HG02571 (cell line): ENCODE data around the gene PTPRN2.
A peak's percentile ranks its signal among the peaks of the same experiment; 100 is the strongest.
"Not testable (repeated sequence)": the region's sequence is repeated elsewhere in the genome, so short reads cannot be mapped to it uniquely, and the experiment has no call there.

Experiments
- ATAC-seq: cut with Tn5 transposase; IDR thresholded peaks from one replicate; pipeline ENCODE4 v1.9.1; 2021; ENCODE audit warnings: mild to moderate bottlenecking, moderate library complexity; ENCODE audit not compliant: unreplicated experiment

The PTPRN2 gene

DNA sequence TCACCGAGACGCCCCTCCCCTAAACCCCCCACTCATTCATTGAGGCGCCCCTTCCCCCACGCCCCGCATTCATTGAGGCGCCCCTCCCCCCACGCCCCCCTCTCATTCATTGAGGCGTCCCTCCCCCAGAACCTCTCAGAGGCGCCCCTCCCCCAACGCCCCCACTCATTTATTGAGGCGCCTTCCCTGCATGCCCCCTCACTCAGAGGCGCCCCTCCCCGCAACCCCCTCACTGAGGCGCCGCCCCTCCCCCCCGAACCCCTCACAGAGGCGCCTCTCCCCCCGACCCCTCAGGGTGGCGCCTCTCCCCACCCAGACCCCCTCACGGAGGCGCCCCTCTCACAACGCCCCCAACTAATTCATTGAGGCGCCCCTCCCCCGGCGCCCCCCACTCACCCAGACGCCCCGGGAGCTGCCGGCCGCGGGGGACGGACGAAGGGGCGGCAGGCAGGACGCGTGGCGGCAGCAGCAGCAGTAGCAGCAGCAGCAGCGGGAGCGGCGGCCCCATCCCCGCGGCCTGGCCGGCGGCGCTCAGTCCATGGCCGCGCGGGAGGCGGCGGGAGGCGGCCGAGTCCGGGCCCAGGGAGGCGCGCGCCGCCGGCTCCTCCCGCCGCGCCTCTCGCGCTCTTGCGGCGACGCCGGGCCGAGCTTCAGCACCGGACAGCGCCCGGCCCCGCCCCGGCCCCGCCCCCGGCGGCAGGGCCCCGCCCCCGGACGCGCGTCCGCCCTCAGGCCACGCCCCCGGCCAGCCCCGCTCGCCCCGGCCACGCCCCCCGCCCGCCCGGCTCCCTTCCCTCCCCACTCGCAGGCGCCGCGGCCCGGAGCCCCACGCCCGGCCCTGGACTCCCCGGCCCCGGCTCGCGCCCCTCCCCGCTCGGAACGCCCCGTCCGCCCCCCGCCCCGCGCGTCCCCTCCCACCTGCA is at the start of gene PTPRN2:
PTPRN2 (minus strand) TSS at position 662 of the 923 bp plus-strand sequence.
- ATAC-seq, result no peak

DNA sequence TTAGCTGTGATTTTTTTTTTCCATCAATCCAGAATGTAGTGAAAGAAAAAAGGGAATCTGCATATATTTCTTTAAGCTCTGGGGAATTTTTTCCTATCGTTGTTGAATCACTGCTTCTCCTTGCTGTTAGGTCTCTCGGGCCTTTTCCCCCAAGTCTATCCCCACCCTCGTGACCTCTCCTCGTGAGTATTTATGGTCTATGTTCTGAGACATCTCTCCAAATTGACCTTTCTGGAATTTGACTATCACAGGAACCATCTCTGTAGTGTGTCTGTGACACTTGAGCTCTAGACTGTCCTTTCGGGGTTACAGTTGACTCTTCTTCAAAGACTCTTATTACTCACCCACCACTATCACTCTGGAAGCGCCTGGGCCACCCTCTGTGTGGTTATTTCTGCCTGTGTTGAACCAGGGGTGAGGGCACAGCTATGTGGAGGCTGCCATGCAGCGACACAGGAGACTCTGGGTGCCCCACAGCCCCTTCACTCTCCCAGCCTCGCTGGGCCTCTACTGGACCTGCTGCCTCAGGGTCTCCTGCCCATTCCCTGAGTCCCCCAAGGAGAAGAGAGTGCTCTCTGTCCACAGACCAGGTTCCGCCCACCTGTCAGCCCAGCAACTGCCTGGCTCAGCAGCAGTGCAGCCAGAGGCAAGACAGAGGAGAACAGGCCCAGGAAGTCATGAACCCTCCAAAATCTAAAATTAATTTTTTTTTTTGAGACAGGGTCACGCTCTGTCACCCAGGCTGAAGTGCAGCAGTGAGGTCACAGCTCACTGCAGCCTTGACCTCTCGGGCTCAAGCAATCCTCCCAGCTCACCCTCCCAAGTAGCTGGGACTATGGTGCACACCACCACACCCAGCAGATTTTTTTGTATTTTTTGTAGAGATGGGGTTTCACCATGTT is 45.7 kb upstream of the PTPRN2 start:
- ATAC-seq, result no peak

DNA sequence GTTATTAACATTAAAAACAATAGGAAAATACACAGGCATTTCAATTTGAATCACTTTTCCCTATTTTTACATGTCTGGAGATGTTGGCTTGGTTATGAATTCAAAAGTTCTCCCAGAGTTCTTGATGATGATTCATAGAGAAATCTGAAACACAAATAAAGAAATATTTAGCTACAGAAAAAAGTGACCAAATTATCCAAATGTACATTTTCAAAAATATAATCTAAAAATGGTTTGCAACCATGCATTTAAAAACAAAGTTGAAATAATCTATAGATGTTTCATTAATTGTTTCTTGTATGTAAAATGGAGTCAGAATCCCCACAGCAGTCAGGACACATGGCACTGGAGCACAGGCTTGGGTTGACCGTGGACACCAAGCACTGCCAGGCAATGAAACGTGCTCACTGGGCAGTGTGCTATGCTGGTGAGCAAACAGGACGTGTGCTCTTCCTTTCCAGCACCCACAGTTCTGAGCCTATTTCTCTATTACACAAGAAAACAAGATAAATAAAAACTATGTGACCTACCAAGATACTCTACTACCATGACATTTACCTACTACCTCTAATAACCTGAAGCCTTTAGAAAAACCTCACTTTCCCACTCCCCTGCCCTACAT is 44.1 kb upstream of the PTPRN2 start:
- ATAC-seq, result no peak

DNA sequence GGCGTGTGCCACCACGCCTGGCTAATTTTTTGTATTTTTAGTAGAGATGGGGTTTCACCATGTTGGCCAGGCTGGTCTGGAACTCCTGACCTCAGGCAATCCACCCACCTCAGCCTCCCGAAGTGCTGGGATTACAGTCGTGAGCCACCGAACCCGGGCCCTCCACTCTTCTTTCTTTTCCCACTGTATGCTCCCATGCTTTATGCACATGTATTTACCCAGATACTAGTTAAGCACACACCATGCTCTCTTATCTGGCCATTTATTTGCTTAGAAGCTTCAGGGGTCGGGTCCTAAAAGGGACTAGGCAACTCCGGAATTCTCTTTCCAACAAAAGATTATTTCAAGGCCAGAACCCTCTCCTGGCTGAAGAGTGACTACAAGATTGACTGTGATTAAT is 38.7 kb upstream of the PTPRN2 start:
- not testable (repeated sequence) for ATAC-seq

DNA sequence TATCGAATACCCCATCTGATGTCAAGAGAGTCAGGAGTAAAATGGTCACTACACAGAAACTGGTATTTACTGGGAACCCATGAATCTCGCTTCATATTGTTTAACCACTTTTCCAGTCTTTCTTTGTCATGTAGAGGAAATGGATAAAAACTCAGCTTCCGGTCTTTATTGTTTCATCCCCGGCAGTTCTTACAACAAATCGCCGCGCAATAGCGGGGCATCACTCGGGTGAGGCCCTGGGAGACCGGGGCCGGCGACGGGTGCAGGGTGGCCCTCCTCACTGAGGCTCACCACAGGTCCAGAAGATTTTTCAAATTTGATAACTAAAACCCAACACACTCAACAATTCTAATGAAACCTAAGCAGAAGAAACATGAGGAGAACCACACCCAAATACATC is 35.6 kb upstream of the PTPRN2 start:
- no peak for ATAC-seq

DNA sequence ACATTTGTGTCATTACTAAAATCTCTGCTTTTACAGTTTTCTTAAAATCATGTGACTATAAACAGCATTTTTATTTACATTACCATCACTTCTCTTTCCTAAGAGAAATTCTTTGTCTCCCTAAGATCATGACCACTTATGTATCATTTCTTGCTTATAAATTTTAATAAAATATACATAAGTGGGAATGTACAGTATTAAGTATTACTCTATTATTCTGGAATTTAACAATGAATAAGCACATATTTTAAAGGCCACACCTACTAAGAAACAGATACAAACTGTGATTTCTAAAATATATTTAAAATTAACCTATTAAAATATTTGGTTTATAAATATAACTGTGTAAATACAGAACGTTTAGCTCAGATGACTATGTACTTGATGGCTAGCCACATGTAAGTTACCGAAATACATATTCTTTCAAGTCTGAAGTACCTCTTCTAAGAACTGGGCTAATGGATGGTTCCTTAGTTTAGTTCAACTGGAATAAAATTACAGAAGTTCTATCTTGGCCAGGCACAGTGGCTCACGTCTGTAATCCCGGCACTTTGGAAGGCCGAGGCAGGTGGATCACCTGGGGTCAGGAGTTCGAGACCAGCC is 33.3 kb upstream of the PTPRN2 start:
- ATAC-seq, result no peak

DNA sequence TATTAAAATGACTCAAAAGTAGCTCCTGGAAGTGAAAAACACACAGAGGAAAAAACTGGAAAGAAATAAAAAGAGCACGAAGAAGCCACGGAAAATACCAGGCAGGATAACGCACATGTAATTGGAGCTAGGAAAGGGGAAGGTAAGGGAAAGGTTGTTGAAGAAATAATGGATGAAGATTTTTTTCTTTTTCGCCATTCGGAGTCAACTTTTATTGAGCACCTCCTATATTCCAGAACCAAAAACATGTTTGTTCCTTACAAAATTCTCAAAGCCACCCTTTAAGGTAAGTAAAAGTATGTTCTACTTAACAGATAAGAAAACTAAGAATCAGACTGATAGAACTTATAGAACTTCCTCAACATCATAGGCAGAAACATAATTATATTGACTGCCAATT is 32.8 kb upstream of the PTPRN2 start:
- no peak for ATAC-seq

DNA sequence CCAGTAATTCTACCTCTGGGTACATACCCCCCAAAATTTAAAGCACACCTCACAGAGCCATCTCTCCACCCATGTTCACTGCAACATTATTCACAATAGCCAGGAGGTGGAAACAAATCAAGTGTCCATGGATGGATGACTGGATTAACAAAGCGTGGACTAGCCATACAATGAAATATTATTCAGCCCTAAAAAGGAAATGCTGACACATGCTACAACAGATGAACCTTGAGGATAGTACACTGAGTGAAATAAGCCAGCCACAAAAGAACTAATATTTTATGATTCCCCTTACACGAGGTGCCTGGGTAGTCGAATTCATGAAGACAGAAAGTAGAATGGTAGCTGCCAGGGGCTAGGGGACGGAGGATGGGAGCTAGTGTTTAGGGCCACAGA is 31.1 kb upstream of the PTPRN2 start:
- no peak for ATAC-seq

DNA sequence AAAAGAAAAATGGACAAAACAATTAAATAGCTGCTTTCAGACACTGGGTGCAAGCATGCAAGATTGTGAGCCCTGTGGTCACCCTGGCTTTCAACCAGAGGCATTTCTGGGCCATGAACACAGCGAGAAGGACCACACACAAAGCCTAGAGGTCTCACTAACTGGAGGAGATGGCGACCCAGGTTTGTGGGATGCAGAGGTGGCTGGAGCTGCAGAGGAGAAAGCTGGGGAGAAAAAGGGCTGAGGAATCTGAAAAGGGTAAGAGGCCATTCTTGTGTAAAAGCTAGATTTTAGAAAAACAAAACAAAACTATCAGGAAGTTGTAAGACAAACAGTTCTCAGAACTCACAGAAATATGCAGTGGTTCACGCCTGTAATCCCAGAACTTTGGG is 30.1 kb upstream of the PTPRN2 start:
- ATAC-seq, result no peak

DNA sequence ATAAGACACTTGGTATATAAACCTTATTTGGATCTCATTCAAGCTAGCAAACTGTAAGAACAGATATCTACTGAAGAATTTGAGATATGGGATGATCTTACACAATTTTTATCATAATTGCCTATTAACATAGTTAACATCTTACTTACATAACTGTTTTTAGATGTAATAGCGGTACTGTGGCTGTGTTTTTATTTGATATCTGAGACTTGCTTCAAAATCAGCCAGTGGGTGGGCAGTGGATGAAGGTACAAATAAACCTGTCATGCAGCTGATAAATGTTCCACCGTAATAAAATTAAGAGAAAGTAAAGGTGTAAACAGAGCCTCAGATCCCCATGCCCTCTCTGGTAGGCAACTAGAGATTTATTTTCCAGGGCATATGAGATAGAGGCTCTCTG is 28.4 kb upstream of the PTPRN2 start:
- ATAC-seq, result no peak

DNA sequence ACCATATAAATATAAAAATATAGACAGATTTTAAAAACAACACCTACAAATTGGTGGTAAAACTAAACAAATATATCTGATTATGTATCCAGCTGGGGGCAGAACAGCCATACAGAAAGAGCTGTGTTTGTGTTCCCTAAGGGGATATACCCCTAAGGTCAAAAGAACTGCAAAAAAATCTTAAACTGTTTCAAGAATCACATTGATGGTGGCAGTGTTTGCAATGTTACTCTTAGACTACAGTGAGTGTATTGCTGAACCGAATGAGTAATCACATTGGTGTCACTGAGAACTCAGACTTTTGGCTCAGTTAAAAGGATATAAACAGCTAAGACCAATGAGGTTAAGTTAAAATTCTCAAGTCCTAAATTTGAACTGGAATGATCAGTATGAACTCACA is 27.1 kb upstream of the PTPRN2 start:
- ATAC-seq, result no peak

DNA sequence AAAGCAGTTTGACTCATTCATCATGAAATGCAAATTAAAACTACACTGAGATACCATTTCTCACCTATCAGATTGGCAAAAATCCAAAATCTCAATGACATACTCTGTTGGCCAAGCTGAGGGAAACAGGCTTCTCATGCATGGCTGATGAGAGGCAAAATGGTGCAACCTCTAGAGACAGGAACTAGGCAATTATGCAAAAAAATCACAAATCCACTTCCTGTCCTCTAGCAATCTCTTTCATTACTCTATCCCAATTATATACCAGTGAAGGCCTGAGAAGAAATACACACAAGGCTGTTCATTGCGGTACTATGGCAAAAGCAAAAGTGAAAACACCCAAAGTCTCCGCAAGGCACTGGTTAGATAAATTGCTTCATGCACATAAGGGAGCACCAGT is 25.9 kb upstream of the PTPRN2 start:
- ATAC-seq, result peak; percentile 74

DNA sequence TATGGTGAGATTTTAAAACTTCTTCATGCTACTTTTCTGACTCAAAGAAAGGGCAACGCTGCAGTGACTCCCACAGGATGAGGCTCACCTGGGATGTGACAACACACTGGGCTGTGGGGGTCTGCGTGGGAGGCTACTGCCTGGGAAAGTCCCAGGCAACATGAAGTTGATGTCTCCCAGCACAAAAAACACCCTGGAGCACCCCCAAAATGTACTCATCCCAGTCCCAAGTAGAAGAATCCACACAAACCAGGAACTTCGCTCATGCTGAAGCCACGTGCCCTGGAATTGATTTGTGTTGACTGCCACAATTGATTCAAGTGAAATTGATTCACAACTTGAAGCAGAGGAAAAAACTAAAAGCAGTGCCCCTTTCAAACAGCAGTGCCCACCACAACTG is 24.9 kb upstream of the PTPRN2 start:
- ATAC-seq, result no peak

DNA sequence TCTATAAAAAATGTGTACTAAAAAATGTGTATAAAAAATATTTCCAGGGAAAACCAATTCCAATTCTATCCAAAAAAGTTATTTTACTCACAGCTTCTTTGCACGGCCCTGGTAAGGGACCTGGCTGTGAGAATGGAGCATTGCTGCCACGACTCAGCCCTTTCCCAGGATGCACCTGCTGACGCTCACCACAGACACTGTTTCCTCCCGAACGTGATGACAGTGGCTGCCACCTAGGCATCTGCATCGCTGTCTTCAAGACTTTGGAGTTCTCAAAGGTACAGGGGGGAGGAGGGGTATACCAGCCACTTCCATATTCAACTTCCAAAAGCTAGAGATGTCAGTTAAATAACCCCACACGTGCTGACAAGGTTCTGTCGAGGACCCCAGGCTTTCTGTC is 23.9 kb upstream of the PTPRN2 start:
- ATAC-seq, result no peak

DNA sequence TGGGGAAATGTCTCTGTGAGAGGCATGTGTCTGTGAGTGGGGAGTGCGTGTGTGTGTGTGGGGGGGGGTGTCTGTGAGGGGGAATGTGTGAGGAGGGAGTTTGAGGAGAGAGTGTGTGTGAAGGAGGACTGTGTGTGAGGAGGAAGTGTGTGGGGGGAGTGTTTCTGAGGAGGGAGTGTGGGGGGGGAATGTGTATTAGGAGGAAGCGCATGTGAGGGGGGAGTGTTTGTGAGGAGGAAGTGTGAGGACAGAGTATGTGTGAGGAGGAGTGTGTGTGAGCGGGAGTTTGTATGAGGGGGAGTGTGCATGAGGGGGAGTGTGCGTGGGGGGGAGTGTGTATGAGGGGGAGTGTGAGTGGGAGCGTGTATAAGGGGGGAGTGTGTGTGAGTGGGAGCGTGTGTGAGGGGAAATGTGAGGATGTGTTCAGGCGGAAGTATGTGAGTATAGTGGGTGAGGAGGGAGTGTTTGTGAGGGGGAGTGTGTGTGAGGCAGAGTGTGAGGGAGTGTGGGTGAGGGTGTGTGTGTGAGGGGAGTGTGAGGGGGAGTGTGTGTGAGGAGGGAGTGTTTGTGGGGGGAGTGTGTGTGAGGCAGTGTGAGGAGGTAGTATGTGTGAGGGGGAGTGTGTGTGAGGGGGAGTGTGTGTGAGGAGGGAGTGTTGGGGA is 21.8 kb upstream of the PTPRN2 start:
- no peak for ATAC-seq

DNA sequence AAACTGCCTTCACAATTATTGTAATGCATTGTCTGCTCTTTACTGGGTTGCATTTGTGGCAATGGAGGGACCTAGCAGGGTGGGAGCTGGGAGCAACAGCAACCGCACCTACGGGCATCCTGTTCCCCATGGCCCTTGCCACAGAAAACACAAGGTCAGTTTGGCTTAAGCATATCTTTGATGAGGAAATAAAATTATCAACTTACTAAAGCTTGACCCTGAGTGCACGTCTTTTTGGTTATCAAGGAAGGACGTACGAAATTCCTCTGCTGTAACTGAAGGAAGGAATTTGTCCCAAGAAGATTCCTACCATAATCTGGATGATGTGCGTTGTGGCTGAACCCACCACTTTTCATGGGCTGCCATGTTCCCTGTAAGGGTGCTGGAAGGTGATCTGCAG is 19.9 kb upstream of the PTPRN2 start:
- no peak for ATAC-seq

DNA sequence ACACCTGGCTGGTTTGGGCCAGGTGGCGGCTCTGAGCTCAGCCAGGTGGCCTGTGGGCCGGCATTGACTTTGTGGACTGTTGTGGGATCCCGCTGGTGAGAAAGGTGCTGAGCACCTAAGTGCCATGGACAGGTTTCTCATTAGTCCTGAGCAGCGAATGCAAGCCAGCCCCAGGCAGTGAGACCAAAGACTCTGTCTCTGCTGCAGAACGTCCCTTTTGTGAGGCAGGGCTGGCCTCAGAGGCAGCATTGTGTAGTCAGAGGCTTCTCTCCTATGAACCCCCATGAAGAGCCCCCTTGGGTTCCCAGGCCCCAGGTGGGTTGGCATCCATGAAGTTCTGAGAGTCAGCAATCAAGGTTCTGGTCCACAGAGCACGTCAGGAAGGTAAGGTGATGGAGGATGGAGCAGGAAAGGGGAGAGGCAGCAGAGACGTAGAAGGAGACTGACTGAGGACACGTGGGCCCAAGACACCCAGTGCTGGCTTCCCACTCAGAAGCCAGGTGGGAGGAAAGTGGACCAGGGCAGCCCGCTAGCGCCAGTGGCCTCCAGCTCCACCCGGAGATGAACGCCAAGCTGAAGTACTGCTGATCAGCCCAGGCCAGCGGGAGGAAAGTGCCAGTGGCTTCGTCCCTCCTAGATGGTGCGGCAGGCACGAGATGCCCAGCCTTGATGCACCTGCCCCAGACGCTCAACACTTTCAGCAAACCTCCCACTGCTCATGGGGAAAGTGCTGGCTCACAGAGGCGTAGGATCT is 19.2 kb upstream of the PTPRN2 start:
- ATAC-seq, result no peak

DNA sequence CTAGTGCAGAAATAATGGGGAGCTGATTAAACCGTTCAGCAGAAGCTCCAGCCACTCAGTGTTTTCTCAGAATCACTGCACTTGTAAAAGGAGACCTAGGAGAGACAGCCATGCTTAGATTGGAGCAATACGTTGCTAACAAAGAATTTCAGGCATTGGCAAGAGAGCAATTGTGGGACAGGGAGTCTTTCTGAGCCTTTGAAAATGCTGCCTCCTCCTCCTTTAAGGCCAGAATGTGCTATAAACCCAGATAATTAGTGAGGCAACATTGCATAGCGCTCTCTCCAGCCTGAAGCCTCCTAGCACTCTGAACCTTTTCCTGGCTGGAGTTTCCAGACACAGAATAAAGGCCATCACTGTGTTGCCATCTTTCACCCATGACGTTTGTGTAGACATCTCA is 18.5 kb upstream of the PTPRN2 start:
- no peak for ATAC-seq

DNA sequence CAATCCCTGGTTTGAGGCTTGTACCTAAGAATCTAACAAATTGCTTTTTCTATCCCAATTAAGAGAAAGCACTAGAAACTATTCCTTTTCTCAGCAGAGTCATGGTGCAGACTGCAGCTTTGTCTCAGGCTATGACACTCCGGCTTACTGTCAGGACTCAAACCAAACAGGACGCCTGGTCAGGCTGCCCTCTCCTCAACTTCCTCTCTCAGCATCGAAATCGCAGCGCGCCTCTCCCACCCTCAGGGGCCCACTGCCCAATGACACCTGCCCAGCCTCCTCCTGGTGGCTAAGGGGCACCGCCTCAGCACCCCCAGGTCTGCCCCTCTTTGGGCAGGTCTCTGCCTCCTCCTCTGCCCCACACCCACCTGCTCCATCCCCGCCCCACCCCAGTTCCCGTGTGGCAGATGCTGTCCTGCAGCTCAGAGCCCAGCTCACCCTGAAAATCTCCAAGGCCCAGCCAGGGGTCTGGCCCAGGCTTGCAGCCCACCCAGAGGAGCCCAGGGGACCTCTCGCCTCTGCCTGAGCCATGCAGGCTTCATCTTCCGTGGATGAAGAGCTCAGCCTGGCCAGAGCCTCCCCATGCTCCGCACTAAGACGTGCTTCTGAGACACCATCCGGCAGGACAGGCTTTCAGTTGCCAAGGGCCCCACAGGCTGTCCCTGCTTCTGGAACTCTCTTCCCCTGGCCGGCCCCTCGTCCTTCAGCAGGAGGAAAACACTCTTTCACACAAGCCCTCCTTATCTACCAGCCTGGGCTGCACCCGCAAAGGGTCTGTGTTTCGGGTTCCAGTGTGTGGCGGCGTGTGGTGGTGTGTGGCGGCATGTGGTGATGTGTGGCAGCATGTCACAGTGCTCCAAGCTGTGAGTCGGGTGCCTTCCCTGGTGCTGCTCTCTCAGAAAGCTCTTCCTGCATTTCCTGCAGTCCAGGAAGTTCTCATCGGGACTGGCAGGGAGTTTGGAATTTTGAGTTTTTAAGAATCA is 16.4 kb upstream of the PTPRN2 start:
- peak; percentile 9 for ATAC-seq
